Breast epithelium (tissue), 3 donors: ENCODE data around the gene EPM2AIP1.

Experiments used
- CTCF ChIP-seq, 3 donors: fragments of 450-650 bp; IDR thresholded peaks; one replicate each; pipeline ENCODE4 v1.5.1; 2016 to 2017; ENCODE audit warnings: antibody characterized with exemption in 3 of 3, mild to moderate bottlenecking in 3 of 3, moderate library complexity in 3 of 3
- POLR2A ChIP-seq: fragments of 450-650 bp; IDR thresholded peaks from one replicate; pipeline ENCODE4 v1.6.1; 2016; ENCODE audit warnings: antibody characterized with exemption, mild to moderate bottlenecking, moderate library complexity

- TF ChIP-seq CTCF (IDR thresholded peaks at IDR 0.05) (no peak), POLR2A (no peak)
Measured at GRCh38 chr3:36969085-36969484, 23.8 kb downstream of the EPM2AIP1 start.
